Muscle of arm (tissue), 12 donors: ENCODE results near the gene TMPRSS9. TPM values are rescaled to one million over a fixed set of nuclear protein-coding genes. Genes with fewer than 3 reads are reported as not detected.
"Not testable (repeated sequence)": the region's sequence is repeated elsewhere in the genome, so short reads cannot be mapped to it uniquely, and the experiment has no call there.

Experiments
- DNase-seq: peaks from one replicate; pipeline ENCODE4 v3.0.0-alpha.2; 2013
- polyA plus RNA-seq, 12 donors: library from polyadenylated mRNA; unstranded; fragments of 120-200 nt; gene quantifications; one replicate each; pipeline ENCODE4 v1.2.1, GENCODE V29; 2013; ENCODE audit not compliant: insufficient read length in 12 of 12

Gene TMPRSS9
- polyA plus RNA-seq, 12 donors = 0.10 to 4.4 (median 0.28) TPM; not detected in 1

GRCh38 chr19:2454962-2455850 is 95.1 kb downstream of the TMPRSS9 start:
- DNase-seq = no peak

GRCh38 chr19:2455851-2456570 is 95.9 kb downstream of the TMPRSS9 start:
- DNase-seq = no peak

DNA sequence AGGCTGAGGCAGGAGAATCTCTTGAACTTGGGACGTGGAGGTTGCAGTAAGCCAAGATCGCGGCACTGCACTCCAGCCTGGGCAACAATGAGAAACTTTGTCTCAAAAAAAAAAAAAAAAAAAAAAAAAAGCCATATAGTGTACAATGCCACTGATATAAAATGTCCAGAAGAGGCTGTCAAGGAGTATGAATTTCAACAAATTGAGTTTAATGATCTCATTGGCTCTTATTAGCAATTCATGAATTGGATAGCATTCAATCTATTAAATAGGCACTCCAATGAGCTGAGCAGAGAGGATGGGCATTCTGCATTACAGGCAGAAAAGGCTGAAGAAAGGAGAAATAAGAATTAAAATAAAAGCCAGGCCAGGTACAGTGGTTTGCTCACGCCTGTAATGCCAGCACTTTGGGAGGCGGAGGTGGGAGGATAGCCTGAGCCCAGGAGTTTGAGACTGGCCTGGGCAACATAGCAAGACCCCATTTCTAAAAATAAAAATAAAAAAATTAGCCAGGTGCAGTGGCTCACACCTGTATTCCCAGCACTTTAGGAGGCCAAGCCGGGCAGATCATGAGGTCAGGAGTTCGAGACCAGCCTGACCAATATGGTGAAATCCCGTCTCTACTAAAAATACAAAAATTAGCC is 97.5 kb downstream of the TMPRSS9 start:
- DNase-seq = no peak

GRCh38 chr19:2458054-2458453 is 98.0 kb downstream of the TMPRSS9 start:
- no peak for DNase-seq

GRCh38 chr19:2458776-2459175 is 98.7 kb downstream of the TMPRSS9 start:
- not testable (repeated sequence) for DNase-seq

- DNase-seq = no peak
Measured at GRCh38 chr19:2460245-2460644, 100.2 kb downstream of the TMPRSS9 start.

GRCh38 chr19:2461751-2462634 is 101.9 kb downstream of the TMPRSS9 start:
- DNase-seq = peak; percentile 73

DNA sequence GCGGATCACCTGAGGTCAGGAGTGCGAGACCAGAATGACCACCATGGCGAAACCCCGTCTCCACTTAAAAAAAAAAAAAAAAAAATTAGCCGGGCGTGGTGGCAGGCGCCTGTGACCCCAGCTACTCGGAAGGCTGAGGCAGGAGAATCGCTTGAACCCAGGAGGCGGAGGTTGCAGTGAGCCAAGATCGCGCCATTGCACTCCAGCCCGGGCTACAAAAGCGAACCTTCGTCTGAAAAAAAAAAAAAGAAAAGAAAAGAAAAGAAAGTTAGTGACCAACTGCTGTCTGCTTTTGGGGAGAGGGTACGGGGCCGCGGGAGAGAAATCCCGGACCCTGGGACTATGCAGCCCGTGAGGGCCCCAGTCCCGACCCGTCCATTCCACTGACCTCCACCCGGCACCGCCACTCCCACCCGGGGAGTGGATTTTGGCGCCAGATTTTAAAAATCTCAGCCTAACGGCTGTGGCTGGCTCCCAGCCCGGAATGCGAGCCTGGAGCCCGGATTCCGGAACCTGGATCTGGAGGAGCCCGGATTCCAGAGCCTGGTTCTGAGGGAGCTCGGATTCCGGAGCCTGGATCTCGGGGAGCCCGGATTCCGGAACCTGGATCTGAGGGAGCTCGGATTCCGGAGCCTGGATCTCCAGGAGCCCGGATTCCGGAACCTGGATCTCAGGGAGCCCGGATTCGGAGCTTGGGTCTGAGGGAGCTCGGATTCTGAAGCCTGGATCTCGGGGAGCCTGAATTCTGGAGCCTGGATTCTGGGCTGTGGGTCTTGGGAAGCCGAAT is 102.8 kb downstream of the TMPRSS9 start:
- DNase-seq = peak; percentile 94

GRCh38 chr19:2463694-2464093 is 103.6 kb downstream of the TMPRSS9 start:
- not testable (repeated sequence) for DNase-seq

- DNase-seq = no peak
Measured at GRCh38 chr19:2464389-2464788, 104.3 kb downstream of the TMPRSS9 start.

DNA sequence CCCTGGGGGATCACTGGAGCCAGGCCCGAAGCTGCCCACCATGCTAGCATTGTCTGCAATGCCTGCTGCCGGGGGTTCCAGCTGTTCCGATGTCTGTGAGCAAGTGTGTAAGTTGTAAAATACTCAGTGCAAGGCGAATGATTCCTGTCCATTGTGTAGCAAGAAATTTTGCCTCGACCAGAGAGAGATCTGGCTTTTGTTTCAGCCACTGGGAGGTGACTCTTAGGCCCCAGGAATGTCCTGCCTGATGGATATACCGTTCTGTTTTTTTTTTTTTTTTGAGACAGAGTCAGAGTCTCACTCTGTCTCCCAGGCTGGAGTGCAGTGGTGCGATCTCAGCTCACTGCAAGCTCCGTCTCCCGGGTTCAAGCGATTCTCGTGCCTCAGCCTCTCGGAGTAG is 108.5 kb downstream of the TMPRSS9 start:
- no peak for DNase-seq

- DNase-seq = no peak
Measured at GRCh38 chr19:2469102-2469914, 109.2 kb downstream of the TMPRSS9 start.

DNA sequence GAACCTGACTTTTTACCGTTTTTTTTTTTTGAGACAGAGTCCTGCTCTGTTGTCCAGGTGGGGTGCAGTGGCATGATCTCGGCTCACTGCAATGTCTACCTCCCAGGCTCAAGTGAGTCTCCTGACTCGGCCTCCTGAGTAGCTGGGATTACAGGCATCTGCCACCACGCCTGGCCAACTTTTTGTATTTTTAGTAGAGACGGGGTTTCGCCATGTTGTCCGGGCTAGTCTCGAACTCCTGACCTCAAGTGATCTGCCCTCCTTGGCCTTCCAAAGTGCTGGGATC is 109.8 kb downstream of the TMPRSS9 start:
- DNase-seq = not testable (repeated sequence)

DNA sequence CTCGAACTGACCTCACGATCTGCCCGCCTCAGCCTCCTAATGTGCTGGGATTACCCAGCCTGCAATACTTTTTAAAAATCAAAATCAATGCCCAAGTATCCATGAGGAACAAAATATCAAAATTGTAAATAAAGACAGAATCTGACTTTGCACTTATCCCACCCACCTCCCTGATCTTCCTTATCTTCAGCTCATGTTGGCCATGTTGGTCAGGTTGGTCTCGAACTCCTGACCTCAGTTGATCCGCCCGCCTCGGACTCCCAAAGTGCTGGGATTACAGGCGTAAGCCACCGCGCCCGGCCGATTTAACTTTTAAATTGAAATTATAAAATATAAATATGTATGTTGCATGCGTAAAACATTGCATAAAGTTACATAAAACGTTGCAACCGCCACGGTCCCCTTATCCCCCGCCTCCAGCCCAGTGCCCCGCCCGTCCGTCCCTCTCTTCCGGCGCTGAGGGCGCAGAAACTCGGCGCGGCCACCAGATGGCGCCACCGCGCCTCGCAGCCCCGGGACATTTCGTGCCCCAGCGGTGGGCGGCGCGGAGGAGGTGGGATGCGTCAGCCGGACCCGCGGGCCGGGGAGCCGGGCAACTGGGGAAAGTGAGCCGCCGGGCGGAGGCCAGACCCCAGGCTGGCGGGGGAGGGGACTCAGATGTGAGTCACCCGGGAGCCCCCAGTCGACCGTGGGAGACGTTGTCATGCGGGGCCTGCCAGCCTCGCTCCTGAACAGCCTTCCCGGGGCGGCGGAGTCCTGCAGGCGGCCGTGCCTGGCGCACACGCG is 114.4 kb downstream of the TMPRSS9 start:
- peak; percentile 88 for DNase-seq

- no peak for DNase-seq
Measured at GRCh38 chr19:2475018-2475701, 115.1 kb downstream of the TMPRSS9 start.
